Measurements from ENCODE around the gene LAMA2.

LAMA2 gene

GRCh38 chr6:129263176-129263575 is 380.2 kb downstream of the LAMA2 start:
- TF ChIP-seq POLR2AphosphoS5 (IDR thresholded peaks at IDR 0.05; ENCODE audit: borderline replicate concordance, low read depth, low read length) (no peak), EZH2 (IDR thresholded peaks at IDR 0.05) (no peak), FOXP2 (optimal IDR thresholded peaks at IDR 0.05; ENCODE audit: control extremely low read depth, extremely low read length, insufficient read depth) (no peak)
- no peak for DNase-seq (ENCODE audit: low read depth, low spot score)
- H3K4me3 ChIP-seq, result no peak overlapping the region

DNA sequence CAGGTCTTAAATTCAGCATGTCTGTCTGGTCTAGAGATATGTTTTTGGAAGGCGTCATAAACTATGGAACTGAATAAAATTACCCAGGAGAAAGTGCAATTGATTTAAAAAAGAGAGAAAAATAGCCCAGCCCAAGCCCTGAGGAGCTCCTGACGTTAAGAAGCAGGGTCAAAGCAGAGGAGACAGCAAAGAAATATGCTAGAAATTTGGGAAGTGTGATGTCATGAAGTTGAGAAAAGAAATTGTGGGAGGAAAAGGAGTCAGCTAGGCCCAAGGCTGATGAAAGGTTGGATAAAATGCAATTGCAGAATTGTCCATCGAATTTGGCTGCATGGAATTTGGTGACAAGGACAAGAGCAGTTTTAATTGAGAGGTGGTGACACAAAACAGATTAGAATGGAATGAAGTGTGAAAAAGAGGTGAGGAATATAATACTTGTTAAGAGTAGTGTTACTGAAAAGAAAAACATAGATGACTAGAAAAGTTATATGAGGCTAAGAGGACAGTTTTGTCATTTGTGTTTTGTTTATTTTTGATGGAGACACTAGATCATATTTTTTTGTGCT is 381.6 kb downstream of the LAMA2 start:
- H3K27ac ChIP-seq, result no peak overlapping the region
- no peak overlapping the region for H3K4me3 ChIP-seq
- no peaks in the 10 kb centered on the region for H3K36me3 ChIP-seq (ENCODE audit: insufficient read depth, low read length)
- H3K9ac ChIP-seq (ENCODE audit: insufficient read length), result no peak overlapping the region
- TF ChIP-seq EZH2 (IDR thresholded peaks at IDR 0.05) (no peak), POLR2AphosphoS5 (IDR thresholded peaks at IDR 0.05; ENCODE audit: borderline replicate concordance, low read depth, low read length) (no peak), FOXP2 (optimal IDR thresholded peaks at IDR 0.05; ENCODE audit: control extremely low read depth, extremely low read length, insufficient read depth) (no peak)
- DNase-seq (ENCODE audit: low read depth, low spot score), result no peak
- no peaks in the 10 kb centered on the region for H3K9me3 ChIP-seq (ENCODE audit: low read depth, low read length)

More at GRCh38 chr6:129263176-129263575, 380.2 kb downstream of the LAMA2 start:
- no peak overlapping the region for H3K27ac ChIP-seq
- H3K9ac ChIP-seq (ENCODE audit: insufficient read length), result no peak overlapping the region
- H3K9me3 ChIP-seq (ENCODE audit: low read depth, low read length), result no peaks in the 10 kb centered on the region
- H3K36me3 ChIP-seq (ENCODE audit: insufficient read depth, low read length), result no peaks in the 10 kb centered on the region

DNA sequence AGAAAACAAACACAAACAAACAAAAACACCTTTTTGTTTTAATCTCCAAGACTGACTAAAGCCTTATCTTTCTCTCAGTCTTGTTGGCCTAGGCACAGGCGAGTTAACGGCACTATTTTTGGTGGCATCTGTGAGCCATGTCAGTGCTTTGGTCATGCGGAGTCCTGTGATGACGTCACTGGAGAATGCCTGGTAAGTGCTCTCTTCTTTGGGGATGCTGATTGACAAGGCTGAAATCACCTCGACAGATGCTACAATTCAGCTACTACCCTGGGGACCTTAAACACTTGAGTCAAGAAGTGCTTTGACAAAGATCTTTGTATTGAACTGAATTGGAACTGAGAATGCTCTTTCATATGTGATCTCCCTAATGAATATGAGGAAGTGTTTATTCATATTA is 384.1 kb downstream of the LAMA2 start:
- DNase-seq (ENCODE audit: low read depth, low spot score), result no peak

DNA sequence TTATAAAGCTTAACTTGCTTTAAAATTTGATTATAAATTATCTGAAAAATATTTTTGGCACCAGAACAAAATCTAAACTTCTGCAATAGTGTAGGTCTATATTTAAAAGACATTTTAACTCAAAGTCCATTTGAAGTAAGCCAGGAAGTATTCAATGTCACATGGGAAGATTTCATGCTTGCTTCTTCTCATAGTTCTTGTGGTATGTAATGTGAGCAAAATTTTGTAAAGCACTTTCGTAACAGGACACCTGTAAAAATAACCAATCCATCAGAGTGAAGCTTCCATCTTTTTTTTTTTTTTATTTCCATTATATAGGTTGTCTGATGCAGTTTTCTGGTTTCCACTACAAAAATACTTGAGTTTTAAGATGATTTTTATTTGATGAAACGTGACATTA is 386.1 kb downstream of the LAMA2 start:
- Histone ChIP-seq H3K36me3 (ENCODE audit: insufficient read depth, low read length) (no peaks in the 10 kb centered on the region), H3K9me3 (ENCODE audit: low read depth, low read length) (no peaks in the 10 kb centered on the region), H3K9ac (ENCODE audit: insufficient read length) (no peak overlapping the region), H3K4me3 (no peak overlapping the region), H3K27ac (no peak overlapping the region)
- TF ChIP-seq POLR2AphosphoS5 (IDR thresholded peaks at IDR 0.05; ENCODE audit: borderline replicate concordance, low read depth, low read length), result no peak
- no peak for TF ChIP-seq EZH2 (IDR thresholded peaks at IDR 0.05)
- TF ChIP-seq FOXP2 (optimal IDR thresholded peaks at IDR 0.05; ENCODE audit: control extremely low read depth, extremely low read length, insufficient read depth), result no peak
- no peak for DNase-seq (ENCODE audit: low read depth, low spot score)

More for the DNA sequence above, 384.1 kb downstream of the LAMA2 start:
- TF ChIP-seq POLR2AphosphoS5 (IDR thresholded peaks at IDR 0.05; ENCODE audit: borderline replicate concordance, low read depth, low read length), result no peak
- TF ChIP-seq EZH2 (IDR thresholded peaks at IDR 0.05), result no peak
- TF ChIP-seq FOXP2 (optimal IDR thresholded peaks at IDR 0.05; ENCODE audit: control extremely low read depth, extremely low read length, insufficient read depth), result no peak
- no peaks in the 10 kb centered on the region for H3K9me3 ChIP-seq (ENCODE audit: low read depth, low read length)
- no peak overlapping the region for H3K9ac ChIP-seq (ENCODE audit: insufficient read length)
- no peaks in the 10 kb centered on the region for H3K36me3 ChIP-seq (ENCODE audit: insufficient read depth, low read length)
- no peak overlapping the region for H3K4me3 ChIP-seq
- no peak overlapping the region for H3K27ac ChIP-seq

DNA sequence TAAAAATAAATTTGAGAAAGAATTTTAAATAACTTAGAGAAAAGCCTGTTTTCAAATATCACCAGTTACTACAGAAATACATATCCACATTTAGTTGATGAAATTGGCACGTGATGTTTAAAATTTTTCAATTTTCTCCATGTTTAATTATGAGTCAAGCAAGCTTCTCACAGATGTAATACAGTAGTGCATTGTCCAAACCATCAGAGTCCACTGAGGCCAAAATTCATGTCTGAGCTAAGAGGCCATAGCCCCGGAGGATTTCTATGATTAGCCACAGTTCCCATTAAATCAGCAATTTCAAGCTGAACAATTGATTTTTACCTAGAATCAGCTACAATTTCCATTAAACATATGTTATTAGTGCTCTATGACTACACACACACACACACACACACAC is 387.0 kb downstream of the LAMA2 start:
- no peak for DNase-seq (ENCODE audit: low read depth, low spot score)
- no peak for TF ChIP-seq POLR2AphosphoS5 (IDR thresholded peaks at IDR 0.05; ENCODE audit: borderline replicate concordance, low read depth, low read length)
- no peak for TF ChIP-seq EZH2 (IDR thresholded peaks at IDR 0.05)
- no peak for TF ChIP-seq FOXP2 (optimal IDR thresholded peaks at IDR 0.05; ENCODE audit: control extremely low read depth, extremely low read length, insufficient read depth)
- Histone ChIP-seq H3K4me3 (no peak overlapping the region), H3K9me3 (ENCODE audit: low read depth, low read length) (no peaks in the 10 kb centered on the region), H3K36me3 (ENCODE audit: insufficient read depth, low read length) (no peaks in the 10 kb centered on the region), H3K27ac (no peak overlapping the region), H3K9ac (ENCODE audit: insufficient read length) (no peak overlapping the region)

DNA sequence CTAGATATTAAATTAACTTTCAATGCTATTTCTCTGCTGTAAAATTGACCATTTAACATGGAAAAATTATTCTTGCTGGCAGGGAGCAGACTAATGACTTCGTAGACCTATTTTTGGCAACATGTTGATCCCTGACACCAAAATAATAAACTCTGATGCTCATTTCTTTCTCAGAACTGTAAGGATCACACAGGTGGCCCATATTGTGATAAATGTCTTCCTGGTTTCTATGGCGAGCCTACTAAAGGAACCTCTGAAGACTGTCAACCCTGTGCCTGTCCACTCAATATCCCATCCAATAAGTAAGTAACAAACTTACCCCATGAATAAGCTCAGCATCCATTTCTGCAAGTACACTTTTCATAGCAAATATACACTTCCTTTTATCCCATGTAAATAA is 387.5 kb downstream of the LAMA2 start:
- H3K27ac ChIP-seq, result no peak overlapping the region
- DNase-seq (ENCODE audit: low read depth, low spot score), result no peak
- no peaks in the 10 kb centered on the region for H3K36me3 ChIP-seq (ENCODE audit: insufficient read depth, low read length)
- H3K9ac ChIP-seq (ENCODE audit: insufficient read length), result no peak overlapping the region
- no peak for TF ChIP-seq FOXP2 (optimal IDR thresholded peaks at IDR 0.05; ENCODE audit: control extremely low read depth, extremely low read length, insufficient read depth)
- no peak for TF ChIP-seq EZH2 (IDR thresholded peaks at IDR 0.05)
- no peak for TF ChIP-seq POLR2AphosphoS5 (IDR thresholded peaks at IDR 0.05; ENCODE audit: borderline replicate concordance, low read depth, low read length)
- no peaks in the 10 kb centered on the region for H3K9me3 ChIP-seq (ENCODE audit: low read depth, low read length)
- no peak overlapping the region for H3K4me3 ChIP-seq

DNA sequence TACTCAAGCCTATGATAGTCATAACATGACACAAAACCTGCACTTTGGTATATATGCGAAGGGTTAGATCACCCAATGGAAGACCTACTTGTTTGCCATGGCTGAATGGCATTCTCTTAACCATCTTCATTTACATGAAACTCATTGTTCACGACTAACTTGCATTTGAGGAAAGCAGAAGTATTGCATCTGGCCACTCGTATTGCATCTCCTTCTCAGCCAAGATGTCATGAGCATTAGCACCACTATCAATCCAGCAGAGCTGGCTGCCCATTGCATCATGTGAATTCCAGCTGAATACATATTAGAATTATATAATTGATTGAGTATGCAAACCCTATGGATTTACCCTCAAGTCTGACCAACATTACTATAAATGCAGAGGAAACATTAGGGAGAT is 390.2 kb downstream of the LAMA2 start:
- Histone ChIP-seq H3K36me3 (ENCODE audit: insufficient read depth, low read length) (no peaks in the 10 kb centered on the region), H3K4me3 (no peak overlapping the region), H3K27ac (no peak overlapping the region), H3K9me3 (ENCODE audit: low read depth, low read length) (no peaks in the 10 kb centered on the region), H3K9ac (ENCODE audit: insufficient read length) (no peak overlapping the region)
- no peak for TF ChIP-seq FOXP2 (optimal IDR thresholded peaks at IDR 0.05; ENCODE audit: control extremely low read depth, extremely low read length, insufficient read depth)
- TF ChIP-seq EZH2 (IDR thresholded peaks at IDR 0.05), result no peak
- TF ChIP-seq POLR2AphosphoS5 (IDR thresholded peaks at IDR 0.05; ENCODE audit: borderline replicate concordance, low read depth, low read length), result no peak
- no peak for DNase-seq (ENCODE audit: low read depth, low spot score)

GRCh38 chr6:129276461-129276860 is 393.5 kb downstream of the LAMA2 start:
- no peak for TF ChIP-seq EZH2 (IDR thresholded peaks at IDR 0.05)
- TF ChIP-seq POLR2AphosphoS5 (IDR thresholded peaks at IDR 0.05; ENCODE audit: borderline replicate concordance, low read depth, low read length), result no peak
- no peak for TF ChIP-seq FOXP2 (optimal IDR thresholded peaks at IDR 0.05; ENCODE audit: control extremely low read depth, extremely low read length, insufficient read depth)

GRCh38 chr6:129276986-129277385 is 394.0 kb downstream of the LAMA2 start:
- Histone ChIP-seq H3K9me3 (ENCODE audit: low read depth, low read length) (no peaks in the 10 kb centered on the region), H3K4me3 (no peak overlapping the region), H3K9ac (ENCODE audit: insufficient read length) (no peak overlapping the region), H3K27ac (no peak overlapping the region), H3K36me3 (ENCODE audit: insufficient read depth, low read length) (no peaks in the 10 kb centered on the region)
- no peak for TF ChIP-seq FOXP2 (optimal IDR thresholded peaks at IDR 0.05; ENCODE audit: control extremely low read depth, extremely low read length, insufficient read depth)
- no peak for TF ChIP-seq POLR2AphosphoS5 (IDR thresholded peaks at IDR 0.05; ENCODE audit: borderline replicate concordance, low read depth, low read length)
- no peak for TF ChIP-seq EZH2 (IDR thresholded peaks at IDR 0.05)
- DNase-seq (ENCODE audit: low read depth, low spot score), result no peak

More at GRCh38 chr6:129276461-129276860, 393.5 kb downstream of the LAMA2 start:
- no peak for DNase-seq (ENCODE audit: low read depth, low spot score)
- H3K27ac ChIP-seq, result no peak overlapping the region
- no peak overlapping the region for H3K9ac ChIP-seq (ENCODE audit: insufficient read length)
- H3K36me3 ChIP-seq (ENCODE audit: insufficient read depth, low read length), result no peaks in the 10 kb centered on the region
- H3K9me3 ChIP-seq (ENCODE audit: low read depth, low read length), result no peaks in the 10 kb centered on the region
- H3K4me3 ChIP-seq, result no peak overlapping the region

Measured in SK-N-MC (cell line).